Osteocyte (in vitro differentiated cells): ENCODE results near the gene WBP1L. TPM values are rescaled to one million over a fixed set of nuclear protein-coding genes. Genes with fewer than 3 reads are reported as not detected.

Experiments
- DNase-seq: peaks from one replicate; pipeline ENCODE4 v3.0.0; 2021; ENCODE audit warnings: mixed read lengths; ENCODE audit not compliant: unreplicated experiment; ENCODE audit errors: extremely low spot score
- H3K27ac Mint-ChIP-seq: one replicate; pipeline ENCODE4 v1.8.0; 2021; ENCODE audit warnings: mild to moderate bottlenecking, mixed read lengths; ENCODE audit not compliant: unreplicated experiment
- H3K27me3 Mint-ChIP-seq: one replicate; pipeline ENCODE4 v1.8.0; 2021; ENCODE audit warnings: mixed read lengths; ENCODE audit not compliant: unreplicated experiment
- H3K36me3 Mint-ChIP-seq: one replicate; pipeline ENCODE4 v1.8.0; 2021; ENCODE audit warnings: mixed read lengths; ENCODE audit not compliant: unreplicated experiment
- H3K4me1 Mint-ChIP-seq: one replicate; pipeline ENCODE4 v1.8.0; 2021; ENCODE audit warnings: mixed read lengths; ENCODE audit not compliant: unreplicated experiment
- H3K4me3 Mint-ChIP-seq: one replicate; pipeline ENCODE4 v1.8.0; 2021; ENCODE audit warnings: mild to moderate bottlenecking, moderate library complexity, mixed read lengths; ENCODE audit not compliant: unreplicated experiment
- H3K9me3 Mint-ChIP-seq: one replicate; pipeline ENCODE4 v1.8.0; 2021; ENCODE audit warnings: mixed read lengths; ENCODE audit not compliant: unreplicated experiment
- total RNA-seq: library from RNA; stranded (reverse); gene quantifications from 2 replicates; pipeline ENCODE4 v1.2.1, GENCODE V29; 2021
- TF ChIP-seq, protein P1 (sequence below): fragments of 200-600 bp; sonication (generic); IDR thresholded peaks from 2 replicates; pipeline ENCODE4 v1.5.0; 2021; ENCODE audit warnings: antibody characterized with exemption, mild to moderate bottlenecking, moderate library complexity

The WBP1L gene
- total RNA-seq, 1 donor from 2014 or later = 66.7 TPM

DNA sequence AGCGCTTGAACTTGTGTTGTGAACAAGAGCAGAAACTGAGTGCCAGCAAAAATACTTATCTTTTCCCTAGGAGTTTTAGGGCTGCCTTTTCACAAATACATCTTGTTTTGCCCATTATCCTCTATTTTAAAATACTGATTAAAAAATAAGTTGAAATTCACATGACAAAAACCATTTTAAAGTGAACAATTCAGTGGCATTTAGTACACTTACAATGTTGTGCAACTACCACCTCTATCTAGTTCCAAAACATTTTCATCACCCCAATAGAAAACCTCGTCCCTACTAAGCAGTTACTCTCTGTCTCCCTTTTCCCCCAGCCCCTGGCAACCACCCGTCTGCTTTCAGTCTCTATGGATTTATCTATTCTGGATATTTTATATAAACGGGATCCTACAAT is 1.4 kb downstream of the WBP1L start:
- H3K4me1 Mint-ChIP-seq = peaks cover 38% of the 10 kb centered on the region
- H3K27ac Mint-ChIP-seq = no peak overlapping the region
- H3K27me3 Mint-ChIP-seq = no peaks in the 10 kb centered on the region
- TF ChIP-seq, protein P1, sequence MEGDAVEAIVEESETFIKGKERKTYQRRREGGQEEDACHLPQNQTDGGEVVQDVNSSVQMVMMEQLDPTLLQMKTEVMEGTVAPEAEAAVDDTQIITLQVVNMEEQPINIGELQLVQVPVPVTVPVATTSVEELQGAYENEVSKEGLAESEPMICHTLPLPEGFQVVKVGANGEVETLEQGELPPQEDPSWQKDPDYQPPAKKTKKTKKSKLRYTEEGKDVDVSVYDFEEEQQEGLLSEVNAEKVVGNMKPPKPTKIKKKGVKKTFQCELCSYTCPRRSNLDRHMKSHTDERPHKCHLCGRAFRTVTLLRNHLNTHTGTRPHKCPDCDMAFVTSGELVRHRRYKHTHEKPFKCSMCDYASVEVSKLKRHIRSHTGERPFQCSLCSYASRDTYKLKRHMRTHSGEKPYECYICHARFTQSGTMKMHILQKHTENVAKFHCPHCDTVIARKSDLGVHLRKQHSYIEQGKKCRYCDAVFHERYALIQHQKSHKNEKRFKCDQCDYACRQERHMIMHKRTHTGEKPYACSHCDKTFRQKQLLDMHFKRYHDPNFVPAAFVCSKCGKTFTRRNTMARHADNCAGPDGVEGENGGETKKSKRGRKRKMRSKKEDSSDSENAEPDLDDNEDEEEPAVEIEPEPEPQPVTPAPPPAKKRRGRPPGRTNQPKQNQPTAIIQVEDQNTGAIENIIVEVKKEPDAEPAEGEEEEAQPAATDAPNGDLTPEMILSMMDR = no peak
- no peaks in the 10 kb centered on the region for H3K9me3 Mint-ChIP-seq
- H3K36me3 Mint-ChIP-seq = peaks cover 3% of the 10 kb centered on the region
- H3K4me3 Mint-ChIP-seq = peak overlapping the region; percentile 96
- no peak for DNase-seq

GRCh38 chr10:102752266-102752930 is 8.7 kb downstream of the WBP1L start:
- H3K36me3 Mint-ChIP-seq = peaks cover 8% of the 10 kb centered on the region

DNA sequence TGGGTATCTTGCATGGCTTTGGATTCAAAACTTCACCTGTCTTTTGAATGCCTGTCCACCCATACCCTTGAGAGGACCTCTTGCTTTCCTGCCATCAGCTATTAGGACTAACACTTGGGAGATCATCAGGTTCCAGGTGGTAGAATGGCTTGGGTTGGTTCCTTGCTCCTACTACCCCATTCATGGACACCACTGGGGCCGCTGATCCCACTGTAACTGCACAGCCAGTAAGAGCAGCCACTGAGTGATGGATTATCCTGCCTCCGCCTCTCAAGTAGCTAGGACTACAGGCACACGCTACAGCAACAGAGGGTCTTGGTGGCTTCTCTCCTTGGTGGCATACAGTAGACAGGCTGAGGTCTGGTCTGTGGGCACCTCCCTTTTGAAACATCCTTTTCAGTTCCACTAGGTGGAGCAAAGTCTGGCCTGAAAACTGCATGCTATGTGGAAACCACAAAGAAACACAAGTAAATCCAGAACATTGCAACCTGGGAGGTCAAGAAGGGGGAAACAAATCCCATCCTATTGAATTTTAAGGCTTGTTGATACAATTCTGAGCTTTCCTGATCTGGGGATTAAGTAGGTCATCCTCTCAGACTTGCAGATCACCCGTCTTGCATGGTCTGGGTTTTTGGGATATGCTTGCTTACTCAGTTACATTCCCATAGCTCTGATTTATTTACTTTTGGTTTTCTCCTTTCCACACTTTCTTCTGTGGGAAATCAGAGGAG is 9.4 kb downstream of the WBP1L start:
- Mint-ChIP-seq H3K4me1 (peaks cover 43% of the 10 kb centered on the region), H3K27me3 (no peaks in the 10 kb centered on the region), H3K9me3 (no peaks in the 10 kb centered on the region), H3K4me3 (peak overlapping the region; percentile 52), H3K27ac (peak overlapping the region; percentile 88), H3K36me3 (peaks cover 8% of the 10 kb centered on the region)
- DNase-seq = no peak
- TF ChIP-seq, protein P1 = peak; percentile 82

More at GRCh38 chr10:102752266-102752930, 8.7 kb downstream of the WBP1L start:
- Mint-ChIP-seq H3K4me3 (peak overlapping the region; percentile 16), H3K27ac (peak overlapping the region; percentile 88), H3K4me1 (peaks cover 42% of the 10 kb centered on the region), H3K27me3 (no peaks in the 10 kb centered on the region), H3K9me3 (no peaks in the 10 kb centered on the region)
- no peak for DNase-seq
- TF ChIP-seq, protein P1 = no peak

- TF ChIP-seq, protein P1 = no peak
- DNase-seq = no peak
- peaks cover 47% of the 10 kb centered on the region for H3K4me1 Mint-ChIP-seq
- H3K27me3 Mint-ChIP-seq = no peaks in the 10 kb centered on the region
- peak overlapping the region; percentile 88 for H3K27ac Mint-ChIP-seq
- H3K36me3 Mint-ChIP-seq = peaks cover 11% of the 10 kb centered on the region
- H3K4me3 Mint-ChIP-seq = peak overlapping the region; percentile 52
- no peaks in the 10 kb centered on the region for H3K9me3 Mint-ChIP-seq
These were observed 10.0 kb downstream of the WBP1L start for GRCh38 chr10:102753718-102754117.

DNA sequence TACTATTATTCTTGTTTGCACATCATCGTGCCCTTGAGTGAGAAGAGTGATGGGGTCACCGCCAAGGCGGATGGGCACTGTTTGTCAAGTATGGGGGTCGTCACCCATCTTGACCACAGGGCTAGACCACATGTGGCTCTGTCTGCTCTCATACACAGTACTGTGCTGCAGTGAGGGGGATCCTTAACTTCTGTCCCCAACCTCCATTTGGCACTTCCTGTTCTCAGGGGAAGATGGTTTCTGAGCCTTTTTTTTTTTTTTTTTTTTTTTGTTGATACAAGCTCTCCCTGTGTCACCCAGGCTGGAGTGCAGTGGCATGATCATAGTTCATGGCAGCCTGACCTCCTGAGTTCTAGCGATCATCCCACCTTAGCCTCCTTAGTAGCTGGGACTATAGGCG is 13.6 kb downstream of the WBP1L start:
- peaks cover 12% of the 10 kb centered on the region for H3K36me3 Mint-ChIP-seq
- no peak overlapping the region for H3K27ac Mint-ChIP-seq
- no peaks in the 10 kb centered on the region for H3K27me3 Mint-ChIP-seq
- H3K4me1 Mint-ChIP-seq = peaks cover 49% of the 10 kb centered on the region
- TF ChIP-seq, protein P1 = no peak
- H3K4me3 Mint-ChIP-seq = no peak overlapping the region
- H3K9me3 Mint-ChIP-seq = no peaks in the 10 kb centered on the region
- no peak for DNase-seq
